HepG2 (cell line): ENCODE results near the gene ZFAND4. TPM values are rescaled to one million over a fixed set of nuclear protein-coding genes. Genes with fewer than 3 reads are reported as not detected.

Experiments used
- ATAC-seq: fragments of 200-7000 bp; cut with Tn5 transposase; 3 replicates; pipeline ENCODE4 v1.9.1; 2020; ENCODE audit warnings: mild to moderate bottlenecking, moderate library complexity
- BruUV-seq: library from RNA; stranded (reverse); fragments of 400-500 nt; replicated peaks from 2 replicates; lab custom pipeline; 2021; lab: Mats Ljungman, UMichigan
- CTCF ChIA-PET: fragments of 300-600 bp; formaldehyde crosslinking; extraction: SDS; loops from one replicate; lab custom pipeline; 2021; ENCODE audit warnings: low total read pairs, inconsistent platforms, low intra/inter-chr PET ratio; lab: Yijun Ruan, JAX
- POLR2A ChIA-PET: fragments of 350-600 bp; sonication (Branson Sonifier 250); formaldehyde crosslinking; loops from one replicate; lab custom pipeline; 2020; ENCODE audit warnings: antibody characterized with exemption, inconsistent platforms; lab: Yijun Ruan, JAX
- DNase-seq: peaks from one replicate; pipeline ENCODE4 v3.0.0-alpha.2; 2015; ENCODE audit warnings: low spot score
- FAIRE-seq: peaks from 3 replicates; lab custom pipeline; 2011; peaks lifted over from hg19 to GRCh38; lab: Jason Lieb, UNC
- H2AFZ ChIP-seq: one replicate; pipeline ENCODE4 v1.6.1; 2011; ENCODE audit warnings: low read length, inconsistent platforms
- H3K27ac ChIP-seq: fragments of 300-600 bp; 3 replicates; pipeline ENCODE4 v1.8.0; 2011; ENCODE audit warnings: mixed run types, mild to moderate bottlenecking, mixed read lengths, low read length, inconsistent platforms; ENCODE audit not compliant: insufficient read depth; ENCODE audit errors: extremely low read length
- H3K27me3 ChIP-seq, 2 experiments: fragments of 200-600 bp in 1 of 2; 2 replicates in 1 of 2; 3 replicates in 1 of 2; pipeline versions ENCODE4 v1.6.0 to v1.8.0; 2011; ENCODE audit warnings: low read length in 2 of 2, mild to moderate bottlenecking in 2 of 2, moderate library complexity in 2 of 2, inconsistent platforms in 1 of 2; ENCODE audit not compliant: insufficient read depth in 2 of 2, control insufficient read depth in 1 of 2
- H3K36me3 ChIP-seq, 2 experiments: fragments of 200-600 bp in 1 of 2; replicated peaks in 1 of 2; 2 replicates in 1 of 2; 3 replicates in 1 of 2; pipeline versions ENCODE4 v1.5.1 to v1.8.0; 2011; ENCODE audit warnings: low read length in 2 of 2, inconsistent platforms in 1 of 2; ENCODE audit not compliant: insufficient read depth in 2 of 2, control insufficient read depth in 1 of 2
- H3K4me1 ChIP-seq: 2 replicates; pipeline ENCODE4 v1.5.1; 2012; ENCODE audit warnings: low read length, inconsistent platforms; ENCODE audit not compliant: insufficient read depth
- H3K4me2 ChIP-seq: 2 replicates; pipeline ENCODE4 v1.6.0; 2011; ENCODE audit warnings: low read depth, low read length, inconsistent platforms
- H3K4me3 ChIP-seq, 3 experiments: fragments of 200-600 bp in 1 of 3; sonication (generic), shearing (Covaris generic) in 1 of 3; replicated peaks in 1 of 3; 2 replicates each; pipeline ENCODE4 v1.5.1; 2011 to 2016; ENCODE audit warnings: low read length in 3 of 3, inconsistent platforms in 2 of 3, low read depth in 2 of 3, mild to moderate bottlenecking in 2 of 3, control low read depth in 1 of 3, mixed read lengths in 1 of 3; ENCODE audit not compliant: insufficient read depth in 1 of 3
- H3K79me2 ChIP-seq: one replicate; pipeline ENCODE4 v1.6.1; 2011; ENCODE audit warnings: low read length, inconsistent platforms; ENCODE audit not compliant: insufficient read depth
- H3K9ac ChIP-seq: 2 replicates; pipeline ENCODE4 v1.6.0; 2011; ENCODE audit warnings: mild to moderate bottlenecking, low read depth, low read length, inconsistent platforms; ENCODE audit not compliant: insufficient read depth
- H3K9me3 ChIP-seq: 2 replicates; pipeline ENCODE4 v1.5.1; 2012; ENCODE audit warnings: mild to moderate bottlenecking, low read length
- H4K20me1 ChIP-seq: 2 replicates; pipeline ENCODE4 v1.6.0; 2011; ENCODE audit warnings: inconsistent platforms, mild to moderate bottlenecking, low read length, moderate library complexity; ENCODE audit not compliant: insufficient read depth
- CSRNP2 ChIP-seq: sonication (generic); formaldehyde crosslinking; conservative IDR thresholded peaks from 2 replicates; pipeline ENCODE4 v1.8.0; 2022; ENCODE audit warnings: low read depth, missing genetic modification reagents
- JUN ChIP-seq: sonication (generic); formaldehyde crosslinking; IDR thresholded peaks from 2 replicates; pipeline ENCODE4 v1.4.0; 2020; ENCODE audit warnings: mild to moderate bottlenecking, missing genetic modification reagents
- PAXIP1 ChIP-seq: sonication (generic); formaldehyde crosslinking; conservative IDR thresholded peaks from 2 replicates; pipeline ENCODE4 v1.4.0; 2020; ENCODE audit warnings: mild to moderate bottlenecking, missing genetic modification reagents, moderate library complexity
- TRIM24 ChIP-seq: sonication (generic); formaldehyde crosslinking; IDR thresholded peaks from 2 replicates; pipeline ENCODE4 v1.8.0; 2022; ENCODE audit warnings: mild to moderate bottlenecking, missing genetic modification reagents
- ZHX1 ChIP-seq: sonication (generic); formaldehyde crosslinking; IDR thresholded peaks from 2 replicates; pipeline ENCODE4 v1.8.1; 2022; ENCODE audit warnings: low read depth, mild to moderate bottlenecking, missing genetic modification reagents
- ZKSCAN5 ChIP-seq: sonication (generic); formaldehyde crosslinking; IDR thresholded peaks from 2 replicates; pipeline ENCODE4 v1.5.1; 2020; ENCODE audit warnings: mild to moderate bottlenecking, missing genetic modification reagents
- ZNF44 ChIP-seq: sonication (generic); formaldehyde crosslinking; IDR thresholded peaks from 2 replicates; pipeline ENCODE4 v1.5.1; 2020; ENCODE audit warnings: mild to moderate bottlenecking, missing genetic modification reagents
- ZNF530 ChIP-seq: sonication (generic); formaldehyde crosslinking; IDR thresholded peaks from 2 replicates; pipeline ENCODE4 v1.5.0; 2020; ENCODE audit warnings: low read depth, mild to moderate bottlenecking, missing genetic modification reagents
- ZNF839 ChIP-seq: sonication (generic); formaldehyde crosslinking; IDR thresholded peaks from 2 replicates; pipeline ENCODE4 v1.4.0; 2020; ENCODE audit warnings: missing genetic modification reagents, mild to moderate bottlenecking, borderline replicate concordance
- WGBS: methylation state at CpG from one replicate; pipeline ENCODE4 v1.1.6; 2017; ENCODE audit warnings: low lambda C conversion rate; 5-methylcytosine and 5-hydroxymethylcytosine counted together
- in situ Hi-C: cut with HindIII; loops from 2 replicates; pipeline ENCODE4 v1.10.0; 2017; ENCODE audit warnings: low pct_unique_long_range_greater_than_20kb; ENCODE audit not compliant: extremely low pct_ligation_motif_present
- intact Hi-C: fragments of 100-400 bp; cut with micrococcal nuclease; formaldehyde crosslinking; loops from one replicate; pipeline ENCODE4 v1.10.0; 2022; ENCODE audit not compliant: unreplicated experiment
- polyA plus RNA-seq, 8 experiments: library from polyadenylated mRNA; depleted of rRNA in 3 of 8; stranded (reverse) in 7 of 8; unstranded in 1 of 8; fragments of >200 nt; fragmentation: Illumina TruSeq in 4 of 8; extraction: Trizol in 4 of 8; gene quantifications; 2 replicates each; pipeline versions ENCODE4 v1.2.1 to v1.2.3, GENCODE V29; 2011 to 2016; ENCODE audit warnings: low read depth in 4 of 8, missing spikeins in 1 of 8, mixed read lengths in 1 of 8; ENCODE audit not compliant: insufficient read depth in 1 of 8
- total RNA-seq, 5 experiments: library from RNA; depleted of rRNA; stranded (reverse); fragments of >200 nt; fragmentation: Illumina TruSeq; extraction: Trizol; gene quantifications; 2 replicates each; pipeline ENCODE4 v1.2.3, GENCODE V29; 2016; ENCODE audit warnings: low read depth in 1 of 5

ZFAND4 gene
- total and polyA plus RNA-seq, 2 of the 13 experiments (the other 11 are each of a cell fraction or from before 2014, with no cell fraction given): 2.9 to 9.2 TPM

- TF ChIP-seq PAXIP1: no peak
- TF ChIP-seq ZNF839 (CRISPR knock-in tag): no peak
- TF ChIP-seq CSRNP2 (CRISPR knock-in tag): no peak
- no peak for TF ChIP-seq ZNF530 (CRISPR knock-in tag)
These were observed 91.4 kb downstream of the ZFAND4 start (continued) for GRCh38 chr10:45581216-45581549.

- no peaks in the 10 kb centered on the region for H3K9me3 ChIP-seq
- no peak for ATAC-seq
- no peak overlapping the region for H3K9ac ChIP-seq
- H3K27ac ChIP-seq: no peak overlapping the region
- intact Hi-C loops (no loop called here), in situ Hi-C loops (no loop called here)
- H4K20me1 ChIP-seq: no peaks in the 10 kb centered on the region
- no peaks in the 10 kb centered on the region for H3K27me3 ChIP-seq
- H3K79me2 ChIP-seq: peaks cover 37% of the 10 kb centered on the region
- no peak for FAIRE-seq
- no peak overlapping the region for H2AFZ ChIP-seq
- ChIA-PET CTCF (no interaction called here), POLR2A (no interaction called here)
- no peak overlapping the region for H3K4me2 ChIP-seq
- no peak for DNase-seq
- TF ChIP-seq JUN (CRISPR knock-in tag) (no peak), ZKSCAN5 (CRISPR knock-in tag) (no peak), ZNF44 (CRISPR knock-in tag) (no peak), TRIM24 (CRISPR knock-in tag) (no peak), ZHX1 (CRISPR knock-in tag) (no peak)
- no TSS peak for BruUV-seq
- H3K4me1 ChIP-seq: peaks cover 28% of the 10 kb centered on the region
- WGBS: 94% methylated on average over 8 of the region's 8 CpGs
- H3K36me3 ChIP-seq: no peaks in the 10 kb centered on the region
- no peak overlapping the region for H3K4me3 ChIP-seq
These were observed 92.0 kb downstream of the ZFAND4 start for GRCh38 chr10:45580371-45581215.
